GM10847 (cell line): ENCODE measurements around the gene SLC29A4.

Source experiments
- POLR2A ChIP-seq: IDR thresholded peaks from 2 replicates; pipeline ENCODE4 v1.6.1; 2011; ENCODE audit not compliant: insufficient read length; ENCODE audit errors: extremely low read depth

Gene SLC29A4

GRCh38 chr7:5303591-5304505, 21.1 kb downstream of the SLC29A4 start:
- no peak for TF ChIP-seq POLR2A

GRCh38 chr7:5309146-5309545, 26.4 kb downstream of the SLC29A4 start:
- no peak for TF ChIP-seq POLR2A

- TF ChIP-seq POLR2A = no peak
Measured at GRCh38 chr7:5310822-5311405, 28.2 kb downstream of the SLC29A4 start.

GRCh38 chr7:5314864-5315263, 32.1 kb downstream of the SLC29A4 start:
- no peak for TF ChIP-seq POLR2A

- TF ChIP-seq POLR2A = no peak
Measured at GRCh38 chr7:5315761-5316160, 33.0 kb downstream of the SLC29A4 start.

GRCh38 chr7:5320391-5320790, 37.6 kb downstream of the SLC29A4 start:
- no peak for TF ChIP-seq POLR2A

- TF ChIP-seq POLR2A = no peak
Measured at GRCh38 chr7:5320802-5321396, 38.2 kb downstream of the SLC29A4 start.

GRCh38 chr7:5322621-5323410, 40.1 kb downstream of the SLC29A4 start:
- no peak for TF ChIP-seq POLR2A

GRCh38 chr7:5324961-5325360, 42.2 kb downstream of the SLC29A4 start:
- no peak for TF ChIP-seq POLR2A

GRCh38 chr7:5330288-5330687, 47.5 kb downstream of the SLC29A4 start:
- TF ChIP-seq POLR2A = no peak

GRCh38 chr7:5332579-5332978, 49.8 kb downstream of the SLC29A4 start:
- TF ChIP-seq POLR2A = no peak

GRCh38 chr7:5333121-5334045, 50.6 kb downstream of the SLC29A4 start:
- no peak for TF ChIP-seq POLR2A

GRCh38 chr7:5334671-5335070, 51.9 kb downstream of the SLC29A4 start:
- TF ChIP-seq POLR2A = no peak

- no peak for TF ChIP-seq POLR2A
Measured at GRCh38 chr7:5337047-5337446, 54.3 kb downstream of the SLC29A4 start.
